GM21786 (cell line): Measurements from ENCODE around the gene DGKI.
"Not testable (repeated sequence)": the region's sequence is repeated elsewhere in the genome, so short reads cannot be mapped to it uniquely, and the experiment has no call there.

Source experiments
- ATAC-seq: cut with Tn5 transposase; IDR thresholded peaks from one replicate; pipeline ENCODE4 v1.9.1; 2021; ENCODE audit not compliant: unreplicated experiment

The DGKI gene

DNA sequence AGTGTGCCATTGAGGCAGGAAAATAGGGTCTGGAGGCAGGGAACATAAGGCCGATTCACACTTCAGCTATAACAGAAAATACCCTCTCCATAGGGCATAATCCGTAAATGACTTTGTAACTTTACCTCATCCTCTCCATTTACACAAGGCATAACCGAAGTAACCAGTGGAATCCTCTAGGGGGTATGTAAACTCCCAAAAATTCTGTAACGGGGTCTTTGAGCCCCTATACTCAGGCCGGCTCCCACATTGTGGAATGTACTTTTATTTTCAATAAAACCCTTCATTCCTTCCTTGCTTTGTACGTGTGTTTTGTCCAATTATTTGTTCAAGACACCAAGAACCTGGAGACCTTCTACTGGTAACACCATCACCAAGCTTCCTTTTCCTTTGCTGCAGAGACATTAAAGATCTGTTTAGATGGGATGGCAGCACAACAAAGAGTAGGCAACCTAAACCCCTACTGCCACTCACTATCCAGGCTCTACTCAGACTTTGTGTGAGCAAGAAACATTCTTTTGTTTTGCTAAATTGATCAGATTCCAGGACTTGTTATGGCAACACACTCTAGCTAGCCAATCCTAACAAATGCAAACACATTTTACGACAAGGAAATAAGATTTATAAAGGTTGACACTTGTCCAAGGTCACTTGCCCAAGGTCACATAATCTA is 99.3 kb downstream of the DGKI start:
- no peak for ATAC-seq

DNA sequence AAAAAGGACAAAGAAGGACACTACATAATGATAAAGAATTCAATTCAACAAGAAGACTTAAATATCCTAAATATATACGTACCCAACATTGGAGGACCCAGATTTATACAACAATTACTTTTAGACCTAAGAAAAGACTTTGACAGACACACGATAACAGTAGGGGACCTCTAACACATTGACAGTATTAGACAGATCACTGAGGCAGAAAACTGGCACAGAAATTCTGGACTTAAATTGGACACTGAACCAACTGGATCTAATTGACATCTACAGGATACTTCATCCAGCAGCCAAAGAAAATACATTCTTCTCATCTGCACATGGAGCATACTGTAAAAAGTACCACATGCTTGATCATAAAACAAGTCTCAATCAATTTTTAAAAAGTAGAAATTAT is 103.8 kb downstream of the DGKI start:
- ATAC-seq, result no peak

DNA sequence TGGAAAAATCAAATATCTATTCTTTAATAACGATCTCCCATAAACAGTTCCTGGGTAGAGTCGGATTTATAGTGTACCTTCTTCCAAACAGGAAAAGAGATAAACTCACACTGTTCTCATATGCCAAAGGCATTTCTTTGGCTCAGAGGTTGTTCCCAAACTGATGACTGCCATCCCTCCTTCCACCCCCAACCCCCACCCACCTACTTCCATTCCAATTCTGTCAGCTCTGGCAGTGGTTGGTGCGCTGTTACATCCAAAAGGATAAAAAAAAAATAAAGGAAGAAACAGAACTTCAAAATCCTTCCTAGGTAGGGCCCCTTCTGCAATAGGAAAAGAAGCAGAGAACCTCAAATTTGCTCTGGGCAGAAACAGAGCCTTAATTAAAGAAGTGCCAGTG is 104.7 kb downstream of the DGKI start:
- no peak for ATAC-seq

DNA sequence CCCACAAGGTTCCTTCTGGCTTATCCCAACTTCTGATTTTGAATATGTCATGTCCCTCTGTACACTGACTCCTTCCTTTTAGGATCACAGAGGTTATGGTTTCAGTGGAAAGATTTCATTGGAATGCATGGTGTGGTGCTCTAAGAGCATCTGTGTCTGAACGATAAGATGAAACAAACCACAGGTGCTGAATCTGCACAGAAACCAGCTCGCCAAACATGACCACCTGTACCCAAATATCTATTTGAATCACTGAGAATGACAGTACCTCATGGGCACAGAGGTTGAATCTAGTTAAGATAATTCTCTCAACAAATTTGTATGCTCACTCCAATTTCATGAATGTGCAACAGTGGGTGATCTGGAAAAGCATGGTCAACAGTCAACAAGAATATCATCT is 105.3 kb downstream of the DGKI start:
- ATAC-seq, result no peak

DNA sequence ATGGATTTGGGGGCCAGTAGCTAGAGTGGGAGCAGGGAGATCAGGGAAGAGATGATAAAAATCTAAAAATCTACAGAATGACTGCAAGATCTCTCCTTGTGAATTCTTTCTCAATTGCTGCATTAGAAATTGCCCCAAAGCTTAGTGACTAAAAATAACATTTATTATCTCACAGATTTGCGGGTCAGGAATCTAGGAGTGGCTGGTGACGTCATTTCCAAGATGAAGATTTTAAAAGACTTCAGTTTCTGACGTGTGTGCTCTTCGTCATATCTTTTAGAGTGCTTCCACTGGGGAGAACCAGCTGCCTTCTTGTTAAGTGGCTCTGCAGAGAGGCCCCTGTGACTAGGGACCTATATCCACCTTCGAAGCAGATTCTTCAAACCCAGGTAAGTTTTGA is 112.6 kb downstream of the DGKI start:
- ATAC-seq, result no peak

DNA sequence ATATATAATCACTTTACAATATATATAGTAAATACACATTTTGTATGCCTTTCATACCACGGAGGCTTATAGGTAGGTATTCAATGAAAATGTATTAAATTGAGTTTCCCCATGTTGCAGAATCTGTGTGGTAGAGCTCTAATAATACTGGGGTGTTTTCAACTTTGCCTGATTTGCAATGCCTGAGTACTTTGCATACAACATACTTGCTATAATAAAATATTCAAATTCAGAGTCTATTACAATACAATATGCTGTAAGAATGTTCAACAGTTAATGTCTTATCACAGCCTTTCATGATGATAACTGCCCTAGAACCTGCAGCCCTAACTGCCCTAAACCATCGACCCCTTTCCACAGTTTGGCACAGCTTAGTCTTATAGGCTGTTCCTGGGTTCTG is 114.6 kb downstream of the DGKI start:
- ATAC-seq, result no peak

- ATAC-seq, result no peak
Measured at GRCh38 chr7:137731436-137731835, 115.3 kb downstream of the DGKI start.

DNA sequence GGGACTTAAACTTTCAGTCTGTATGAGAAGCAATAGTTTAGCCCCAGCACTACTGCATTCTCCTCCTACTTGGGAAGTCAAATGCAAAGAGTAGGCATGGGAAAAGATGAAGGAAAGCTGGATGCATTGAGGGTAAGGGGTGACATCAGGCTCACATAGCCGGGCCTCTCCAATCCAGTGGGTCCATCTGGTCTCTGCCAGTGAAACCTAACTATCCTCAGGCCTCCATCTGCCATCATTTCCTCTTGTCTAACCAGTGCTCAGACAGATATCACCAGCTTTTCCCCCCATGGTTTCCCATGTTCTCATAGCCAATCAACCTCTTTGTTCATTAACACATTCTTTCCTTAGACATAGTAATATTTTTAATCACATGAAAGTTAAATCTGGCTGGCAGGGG is 118.3 kb downstream of the DGKI start:
- ATAC-seq, result no peak

- ATAC-seq, result no peak
Measured at GRCh38 chr7:137727413-137727812, 119.4 kb downstream of the DGKI start.

- ATAC-seq, result no peak
Measured at GRCh38 chr7:137718355-137718754, 128.4 kb downstream of the DGKI start.

- no peak for ATAC-seq
Measured at GRCh38 chr7:137717811-137718271, 128.9 kb downstream of the DGKI start.

DNA sequence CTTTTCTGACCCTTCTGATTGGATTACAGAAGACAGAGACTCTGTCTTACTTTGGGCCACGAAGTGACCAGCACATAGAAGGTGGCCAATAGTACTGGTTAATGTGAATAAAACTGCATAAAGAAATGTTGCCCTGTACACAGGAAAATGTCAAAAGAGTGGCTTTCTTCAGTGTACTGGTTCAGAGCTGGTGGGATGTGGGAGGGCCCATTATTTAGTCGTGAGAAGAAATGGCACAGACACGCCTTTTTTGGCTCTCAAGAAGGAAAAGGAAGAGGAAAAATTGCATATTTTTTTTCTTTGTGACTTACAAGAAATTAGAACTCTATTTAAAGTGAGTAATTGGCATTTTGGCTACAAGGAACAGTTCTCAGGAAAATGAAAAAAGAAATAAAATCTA is 129.7 kb downstream of the DGKI start:
- ATAC-seq, result no peak

DNA sequence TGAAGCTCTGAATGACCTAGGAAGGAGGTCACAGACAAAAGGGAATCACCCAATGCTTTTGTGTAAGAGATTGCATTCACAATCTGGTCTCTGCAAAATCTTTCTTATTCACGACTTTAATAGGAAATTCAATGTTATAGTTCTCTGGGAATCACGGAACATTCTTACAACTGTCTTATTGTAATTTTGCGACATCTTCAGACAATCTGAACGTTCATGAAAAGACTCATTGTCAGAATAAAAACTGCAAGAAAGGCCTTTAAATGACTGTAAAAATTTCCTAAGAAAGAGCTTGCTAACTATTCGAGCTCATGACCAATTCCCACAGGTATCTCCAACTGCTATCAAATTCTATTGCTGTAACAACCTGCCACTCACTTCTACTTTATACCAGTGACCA is 130.7 kb downstream of the DGKI start:
- ATAC-seq, result no peak

DNA sequence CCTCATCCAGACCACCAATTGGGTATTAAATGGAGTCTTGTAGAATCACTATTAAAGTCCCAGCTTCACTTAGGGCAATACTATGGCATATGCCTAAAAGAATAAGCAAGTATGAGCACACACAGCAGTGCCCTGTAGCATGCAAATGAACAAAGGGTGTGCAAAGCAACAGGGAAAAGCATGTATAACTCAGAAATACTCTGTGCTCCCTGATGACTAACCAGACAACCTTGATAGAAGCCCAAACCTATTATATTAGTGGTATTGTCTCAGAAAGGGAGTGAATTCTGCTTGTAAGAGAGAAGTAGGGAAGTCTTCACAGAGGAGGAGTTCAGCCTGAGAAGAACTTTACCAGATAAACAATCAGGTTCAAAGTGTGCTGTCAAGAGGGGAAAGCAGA is 131.2 kb downstream of the DGKI start:
- ATAC-seq, result no peak

DNA sequence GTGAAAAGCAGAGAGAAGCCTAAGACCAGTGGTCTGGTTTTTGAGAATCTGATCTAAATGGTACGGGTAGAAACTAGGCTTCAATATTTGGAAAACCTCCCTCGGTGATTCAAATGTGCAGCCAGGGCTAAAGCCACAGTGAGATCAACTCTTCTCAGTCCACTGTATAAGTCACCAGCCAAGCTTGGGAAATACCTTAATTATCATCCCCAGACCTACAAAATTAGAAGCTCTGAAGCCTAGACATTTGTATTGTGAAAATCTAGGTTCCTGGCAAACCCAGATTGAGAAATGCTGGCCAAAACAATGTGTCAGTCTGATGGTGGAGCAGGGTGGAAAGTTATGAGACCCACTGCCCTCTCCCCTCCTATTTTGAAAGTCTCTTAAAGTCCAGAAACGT is 131.7 kb downstream of the DGKI start:
- ATAC-seq, result no peak

- ATAC-seq, result not testable (repeated sequence)
Measured at GRCh38 chr7:137706330-137706729, 140.4 kb downstream of the DGKI start.

DNA sequence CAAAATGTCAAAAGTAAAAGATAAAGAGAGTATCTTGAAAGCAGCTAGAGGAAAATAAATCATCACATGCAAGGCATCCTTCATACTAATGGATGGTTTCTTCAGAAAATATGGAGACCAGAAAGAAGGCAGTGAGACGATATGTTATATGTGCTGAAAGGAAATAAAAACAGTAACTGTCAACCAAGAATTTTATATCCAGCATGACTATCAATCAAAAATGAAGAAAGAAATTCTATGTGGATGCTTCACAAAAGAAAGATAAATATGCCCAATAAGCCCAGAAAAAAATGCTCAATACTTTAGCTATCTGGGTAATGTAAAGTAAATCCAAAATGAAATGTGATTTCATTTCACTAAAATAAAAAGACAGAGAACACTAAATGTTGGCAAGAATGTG is 142.1 kb downstream of the DGKI start:
- no peak for ATAC-seq

- no peak for ATAC-seq
Measured at GRCh38 chr7:137703291-137704010, 143.3 kb downstream of the DGKI start.

DNA sequence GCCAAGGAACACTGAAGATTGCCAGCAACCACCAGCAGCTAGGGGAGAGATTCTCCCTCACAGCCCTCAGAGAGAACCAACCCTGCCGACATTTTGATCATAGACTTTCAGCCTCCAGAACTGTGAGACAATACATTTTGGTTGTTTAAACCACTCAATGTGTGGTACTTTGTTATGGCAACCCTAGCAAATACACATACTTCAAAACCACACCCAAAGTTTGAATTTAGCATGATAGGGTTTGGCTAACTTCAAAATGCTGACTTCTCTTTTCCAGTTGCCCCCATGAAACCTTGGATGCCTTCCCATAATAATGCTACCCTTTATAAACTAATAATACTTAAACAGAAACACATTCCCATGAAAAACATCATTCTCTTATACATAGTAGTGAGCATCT is 149.8 kb downstream of the DGKI start:
- no peak for ATAC-seq

DNA sequence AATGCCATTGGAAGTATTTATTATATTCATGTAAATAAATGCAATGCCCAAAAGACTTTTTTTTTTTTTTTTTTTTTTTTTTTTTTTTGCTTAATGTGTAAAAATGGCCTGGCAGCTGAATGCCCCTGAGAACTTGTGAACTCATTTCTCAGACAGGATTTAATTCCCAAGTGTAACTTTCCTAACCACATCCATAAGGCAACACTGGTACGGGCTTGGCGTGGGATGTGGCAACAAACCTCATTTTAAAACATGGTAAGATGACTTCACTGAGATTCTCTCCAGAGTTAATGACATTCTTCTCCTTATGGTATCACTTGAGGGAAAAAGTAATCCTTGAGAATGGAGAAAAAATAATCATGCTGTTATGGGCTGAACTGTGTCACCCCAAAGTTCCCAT is 150.4 kb downstream of the DGKI start:
- no peak for ATAC-seq

DNA sequence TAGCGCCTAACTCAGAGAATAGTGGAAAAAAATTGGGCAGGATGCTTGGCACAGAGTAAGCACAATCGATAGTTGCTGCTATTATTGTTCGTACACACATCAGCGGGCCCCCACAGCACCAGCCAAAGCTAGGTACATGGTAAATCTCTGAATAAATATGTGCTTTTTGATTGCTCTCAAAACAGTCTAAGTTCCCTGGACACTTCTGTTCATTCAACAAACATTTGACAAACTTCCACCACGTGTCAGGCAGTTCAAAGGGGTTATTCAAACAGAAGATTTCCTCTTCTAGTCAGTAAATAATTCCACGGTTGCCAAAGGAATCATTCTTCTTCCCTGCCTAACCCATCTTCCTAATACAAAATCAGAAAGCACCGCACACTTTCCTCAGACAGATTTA is 150.8 kb downstream of the DGKI start:
- no peak for ATAC-seq

GRCh38 chr7:137695494-137695893 is 151.3 kb downstream of the DGKI start:
- no peak for ATAC-seq

DNA sequence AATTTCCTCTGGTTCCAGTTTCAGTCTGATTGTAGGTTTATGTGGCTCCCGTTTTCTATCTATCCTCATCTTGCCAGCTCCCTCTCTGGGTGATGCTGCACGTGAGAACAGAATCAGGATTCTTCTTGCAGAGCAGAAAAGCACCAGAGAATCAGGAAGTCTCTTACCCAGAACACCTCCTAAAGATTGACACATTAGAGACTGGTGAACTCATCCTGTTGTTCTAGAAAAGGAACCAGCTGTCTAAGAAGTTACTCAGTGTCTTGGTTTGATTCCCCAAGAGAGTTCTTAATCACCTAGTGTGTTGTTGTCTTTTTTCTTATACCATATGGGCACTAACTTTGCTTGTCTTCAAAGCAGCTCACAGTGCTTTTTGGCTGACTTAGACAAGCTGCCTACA is 152.4 kb downstream of the DGKI start:
- peak; percentile 82 for ATAC-seq
